Adrenal gland (tissue), 5 donors: ENCODE measurements around the gene ST7.

Experiments used
- CTCF ChIP-seq, 6 experiments: fragments of 450-650 bp in 4 of 6; fragments of 200-600 bp in 2 of 6; sonication (generic) in 1 of 6; IDR thresholded peaks; 1 replicate in 5 of 6; 2 replicates in 1 of 6; pipeline versions ENCODE4 v1.5.1 to v1.8.0; 2016 to 2021; ENCODE audit warnings: antibody characterized with exemption in 6 of 6, mild to moderate bottlenecking in 2 of 6, moderate library complexity in 1 of 6
- POLR2A ChIP-seq, 2 donors: fragments of 450-650 bp; IDR thresholded peaks; one replicate each; pipeline ENCODE4 v1.6.1; 2017; ENCODE audit warnings: antibody characterized with exemption in 2 of 2, mild to moderate bottlenecking in 2 of 2, moderate library complexity in 1 of 2
- donor health status: DM: no; HTN: no; CAD: no.

- TF ChIP-seq CTCF (IDR thresholded peaks at IDR 0.05) (no peak), POLR2A (IDR thresholded peaks at IDR 0.05) (no peak)
Observed at GRCh38 chr7:117021366-117021765, 68.1 kb downstream of the ST7 start.
